SK-MEL-5 (cell line): ENCODE results near the gene LEMD1. TPM values are rescaled to one million over a fixed set of nuclear protein-coding genes. Genes with fewer than 3 reads are reported as not detected.

Source experiments
- DNase-seq: peaks from one replicate; pipeline ENCODE4 v3.0.0-alpha.2; 2016; ENCODE audit warnings: low read depth, low spot score
- in situ Hi-C: cut with HindIII; loops from 2 replicates; pipeline ENCODE4 v1.10.0; 2016; ENCODE audit warnings: low sequenced_read_pairs, high pct_unique_total_duplicates, low pct_unique_long_range_greater_than_20kb
- polyA plus RNA-seq, 2 experiments: library from polyadenylated mRNA; depleted of rRNA; stranded (reverse); fragments of >200 nt; gene quantifications; 2 replicates each; pipeline ENCODE4 v1.2.3, GENCODE V29; 2015
- total RNA-seq: library from RNA; depleted of rRNA; stranded (reverse); fragments of >200 nt; shearing (Covaris generic); gene quantifications from 2 replicates; pipeline ENCODE4 v1.2.3, GENCODE V29; 2014; rRNA removed

The LEMD1 gene
- total RNA-seq: 0.72 and 1.6 TPM in 2 replicates
- 0.65 and 2.1 TPM in 2 replicates for polyA plus RNA-seq (2015; cell fraction: cytosol; rRNA removed)
- polyA plus RNA-seq (2015; cell fraction: nucleus; rRNA removed): 6.2 and 6.6 TPM in 2 replicates

GRCh38 chr1:205421798-205422197 is at the start of gene LEMD1:
LEMD1 (minus strand) TSS chr1:205422056; CDS start chr1:205420536, 1,520 bp downstream.
- in situ Hi-C loops: no loop called here
- peak; percentile 17 for DNase-seq

DNA sequence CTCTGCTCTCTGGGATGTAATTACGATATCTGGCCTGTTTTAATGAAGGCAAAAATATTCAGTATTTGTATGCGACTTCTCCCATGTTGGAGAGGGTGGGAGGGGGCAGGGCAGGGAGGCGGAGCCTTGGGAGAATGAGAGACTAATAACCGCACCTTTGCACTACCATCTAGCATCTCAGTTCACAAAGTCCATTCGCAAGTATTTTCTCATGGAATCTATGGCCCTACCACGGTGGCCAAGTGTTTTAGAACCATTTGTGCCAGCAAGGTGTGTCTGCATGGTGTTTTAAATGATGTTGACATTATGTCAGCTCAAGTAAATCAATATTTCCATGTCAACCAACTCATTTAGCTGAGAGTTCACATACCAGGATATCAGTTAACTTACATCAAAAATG is 48.3 kb upstream of the LEMD1 start:
- no peak for DNase-seq
- in situ Hi-C loops: no loop called here

DNA sequence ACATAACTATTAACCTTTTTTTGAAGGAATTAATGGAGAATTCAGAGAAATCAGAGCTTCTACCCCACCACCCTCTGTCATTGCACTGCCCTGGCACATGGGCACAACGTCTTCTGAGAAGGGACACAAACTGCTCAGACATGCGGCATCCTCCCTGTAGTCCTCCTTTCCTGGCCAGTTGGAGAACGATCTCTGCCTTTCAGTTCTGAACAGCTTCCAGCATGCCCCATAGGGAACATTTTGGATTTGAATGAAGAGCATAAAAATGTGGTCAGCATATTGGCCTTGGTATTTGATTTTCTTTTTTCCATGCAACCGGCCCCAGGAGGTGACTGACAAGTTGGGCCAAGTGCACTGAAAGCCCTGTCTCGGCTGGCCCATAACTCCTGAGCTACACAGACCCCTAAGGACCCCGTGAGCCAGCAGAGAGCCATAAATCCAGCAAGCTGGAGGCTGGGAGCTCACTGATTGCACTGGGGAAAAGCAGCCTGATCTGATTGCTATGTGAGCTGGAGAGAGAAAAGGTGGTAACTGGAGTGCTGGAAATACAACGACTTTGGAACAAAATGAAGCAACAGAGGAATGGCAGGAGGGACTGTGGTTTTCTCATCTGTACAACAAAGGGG is 44.9 kb upstream of the LEMD1 start:
- in situ Hi-C loops: no loop called here
- no peak for DNase-seq

- in situ Hi-C loops: no loop called here
- no peak for DNase-seq
Observed at GRCh38 chr1:205465392-205465791, 43.5 kb upstream of the LEMD1 start.

- in situ Hi-C loops: no loop called here
- peak; percentile 63 for DNase-seq
Observed at GRCh38 chr1:205458777-205459566, 37.1 kb upstream of the LEMD1 start.

DNA sequence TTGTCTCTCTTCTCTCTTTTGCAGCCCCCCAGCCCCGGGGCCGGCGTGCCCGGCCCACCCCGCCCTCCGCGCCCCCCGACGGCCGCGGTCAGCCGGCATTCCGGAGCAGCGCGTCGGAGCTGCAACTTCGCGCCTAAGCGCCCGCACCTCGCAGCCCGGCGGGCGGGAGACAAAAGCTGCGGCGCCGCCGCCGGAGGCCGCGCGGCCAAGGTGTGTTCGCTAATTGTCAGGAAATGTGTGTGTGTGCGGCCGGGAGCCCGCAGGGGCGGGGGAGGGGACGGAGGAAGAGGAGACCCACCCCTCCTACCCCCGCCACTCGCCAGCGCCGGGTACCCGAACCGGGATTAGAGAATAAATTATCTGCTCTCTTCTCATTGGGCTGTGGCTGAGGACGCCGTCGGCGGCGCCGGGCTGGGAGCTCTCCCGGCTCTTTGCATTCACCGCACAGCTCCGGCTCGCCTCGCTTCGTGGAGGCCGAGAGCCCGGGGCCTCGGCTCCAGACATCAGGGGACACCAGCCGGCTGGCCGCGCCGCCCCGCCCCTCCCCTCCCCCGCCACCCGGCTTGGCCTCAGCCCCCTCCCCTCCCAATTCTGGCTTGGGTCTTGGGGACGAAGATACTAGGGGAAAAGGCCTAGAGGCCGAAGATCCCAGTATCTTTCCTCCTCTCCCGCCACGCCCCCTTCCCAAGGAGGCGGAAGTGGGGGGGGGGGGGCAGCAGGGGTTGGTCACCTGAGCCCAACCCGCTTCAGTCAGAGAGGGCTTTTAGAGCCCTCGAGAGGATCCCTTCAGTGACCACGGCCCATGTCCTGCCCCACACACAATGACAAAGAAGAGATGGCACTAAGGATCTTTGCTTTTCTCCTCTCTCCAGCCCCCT is 35.3 kb upstream of the LEMD1 start:
- in situ Hi-C loops: no loop called here
- no peak for DNase-seq

DNA sequence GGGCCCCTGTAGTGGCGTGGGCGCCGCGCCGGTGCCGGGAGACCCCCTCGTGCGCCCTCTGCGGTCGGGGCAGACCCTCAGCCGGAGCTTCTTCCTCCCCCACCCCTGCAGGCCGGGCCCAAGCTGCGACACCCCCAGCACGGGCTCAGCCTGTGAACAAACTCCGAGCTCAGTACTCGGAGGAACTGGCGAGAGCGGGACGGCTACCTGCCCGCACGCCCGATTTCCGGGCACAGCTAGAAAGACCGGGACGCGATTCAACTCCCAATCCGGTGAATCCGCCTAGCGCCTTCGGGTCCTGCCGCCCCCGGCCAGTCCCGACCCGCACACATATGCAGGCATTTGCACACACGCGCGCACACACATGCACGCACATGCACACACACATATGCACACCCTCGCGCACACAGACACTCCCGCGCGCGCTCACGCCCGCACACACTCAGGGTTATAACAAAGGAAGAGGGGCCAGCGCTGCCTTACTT is 34.6 kb upstream of the LEMD1 start:
- in situ Hi-C loops: no loop called here
- no peak for DNase-seq

DNA sequence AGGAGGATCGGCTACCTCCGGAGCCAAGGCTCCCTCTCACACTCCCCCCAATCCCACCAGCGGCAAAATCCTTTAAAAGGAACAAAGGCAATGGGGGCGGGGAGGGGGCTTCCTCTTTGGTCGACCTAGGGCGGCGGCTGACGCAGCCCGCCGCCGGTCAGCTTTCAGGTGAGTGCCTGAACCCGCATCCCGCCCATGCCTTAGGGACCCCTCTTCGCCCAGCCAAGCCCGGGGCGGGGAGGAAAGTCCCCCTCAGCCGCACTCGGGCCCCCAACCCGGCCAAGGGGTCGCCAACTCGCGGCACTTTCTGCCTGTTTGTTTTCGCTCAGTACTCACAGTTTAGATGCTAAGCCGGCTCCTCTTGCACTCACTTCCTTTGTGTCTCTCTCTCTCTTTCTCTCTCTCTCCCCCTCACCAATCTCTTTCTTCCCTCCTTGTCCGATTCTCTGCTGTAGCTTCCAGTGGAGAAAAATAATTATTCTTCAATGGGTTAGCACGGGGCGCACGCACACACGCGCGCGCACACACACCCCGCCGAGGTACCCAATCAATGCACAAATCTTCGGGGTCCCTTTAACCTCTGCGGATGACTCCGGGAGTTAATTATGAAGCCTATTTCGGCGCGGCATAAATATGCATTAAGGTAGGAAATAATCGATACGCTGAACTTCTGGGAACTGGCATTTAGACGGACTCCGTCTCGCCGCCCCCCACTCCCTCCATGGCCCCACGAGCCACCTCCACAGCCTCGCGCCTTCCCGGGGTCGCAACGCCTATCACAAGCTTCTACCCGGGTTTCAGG is 33.9 kb upstream of the LEMD1 start, which contains the start of gene BLACAT1:
Gene BLACAT1 (minus strand): TSS at position 465 of the 802 bp plus-strand sequence.
- DNase-seq: no peak
- in situ Hi-C loops: no loop called here

GRCh38 chr1:205454903-205455335 is 33.1 kb upstream of the LEMD1 start:
- in situ Hi-C loops: no loop called here
- DNase-seq: no peak

DNA sequence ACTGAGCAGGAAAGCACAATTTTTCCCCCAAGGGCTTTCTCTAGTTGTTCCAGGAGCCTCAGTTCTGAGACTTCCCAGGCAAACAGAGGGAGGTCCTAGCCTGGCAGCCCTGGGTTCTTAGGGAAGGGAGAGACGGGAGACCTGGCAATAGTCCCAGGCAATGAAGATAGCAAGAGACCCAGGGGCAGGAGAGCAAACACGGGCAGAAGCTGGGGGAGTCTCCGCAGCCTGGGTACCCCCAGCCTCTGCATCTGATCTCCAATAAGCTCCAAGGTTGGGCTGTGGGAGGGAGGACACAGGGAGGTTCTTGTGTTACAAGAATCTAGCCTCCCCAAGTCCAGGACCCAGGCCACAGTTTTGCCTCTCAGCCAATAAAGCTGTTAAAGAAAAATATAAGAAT is 31.6 kb upstream of the LEMD1 start:
- no peak for DNase-seq
- in situ Hi-C loops: no loop called here

- in situ Hi-C loops: no loop called here
- DNase-seq: no peak
Observed at GRCh38 chr1:205452933-205453332, 31.1 kb upstream of the LEMD1 start.

GRCh38 chr1:205452364-205452763 is 30.5 kb upstream of the LEMD1 start:
- in situ Hi-C loops: no loop called here

DNA sequence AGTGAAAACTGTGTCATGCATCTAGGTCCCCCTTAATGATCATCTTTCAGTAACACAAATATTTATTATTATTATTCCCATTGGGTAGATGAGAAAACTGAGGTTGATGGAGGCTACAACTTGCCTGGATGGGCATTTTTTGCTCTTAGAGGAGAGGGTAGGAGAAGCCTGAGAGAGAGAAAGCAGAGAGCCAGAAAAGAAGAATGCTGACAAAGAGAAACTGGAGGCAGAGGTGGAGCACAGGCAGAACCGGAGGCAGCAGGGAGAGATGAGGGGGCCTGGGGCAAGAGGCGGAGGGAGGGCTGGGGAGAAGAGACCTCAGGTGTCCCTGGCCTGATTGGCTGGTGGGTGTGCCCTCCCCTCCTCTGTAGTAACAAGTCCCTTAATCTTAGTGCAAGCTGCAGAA is 29.9 kb upstream of the LEMD1 start:
- in situ Hi-C loops: no loop called here
- no peak for DNase-seq

More at GRCh38 chr1:205452364-205452763, 30.5 kb upstream of the LEMD1 start:
- no peak for DNase-seq

GRCh38 chr1:205451202-205451601 is 29.3 kb upstream of the LEMD1 start:
- in situ Hi-C loops: no loop called here
- DNase-seq: peak; percentile 75

- in situ Hi-C loops: no loop called here
- DNase-seq: no peak
Observed at GRCh38 chr1:205450448-205450847, 28.6 kb upstream of the LEMD1 start.

- DNase-seq: peak; percentile 93
- in situ Hi-C loops: no loop called here
Observed at GRCh38 chr1:205449750-205450443, 28.0 kb upstream of the LEMD1 start.
